Epidermal melanocyte (primary cell): ENCODE data around the gene STPG2.
"Not testable (repeated sequence)": the region's sequence is repeated elsewhere in the genome, so short reads cannot be mapped to it uniquely, and the experiment has no call there.

Experiments used
- DNase-seq: peaks from one replicate; pipeline ENCODE4 v3.0.0; 2011; ENCODE audit warnings: low spot score; ENCODE audit not compliant: insufficient read length

STPG2 gene

GRCh38 chr4:97950836-97951235 is 192.4 kb downstream of the STPG2 start:
- DNase-seq: no peak

GRCh38 chr4:97942951-97943350 is 200.3 kb downstream of the STPG2 start:
- DNase-seq: no peak

GRCh38 chr4:97942137-97942536 is 201.1 kb downstream of the STPG2 start:
- no peak for DNase-seq

- DNase-seq: no peak
These were observed 205.1 kb downstream of the STPG2 start for GRCh38 chr4:97938141-97938540.

GRCh38 chr4:97924341-97924958 is 218.8 kb downstream of the STPG2 start:
- no peak for DNase-seq

GRCh38 chr4:97923096-97923495 is 220.2 kb downstream of the STPG2 start:
- DNase-seq: no peak

GRCh38 chr4:97917115-97917514 is 226.2 kb downstream of the STPG2 start:
- DNase-seq: no peak

- no peak for DNase-seq
These were observed 231.1 kb downstream of the STPG2 start for GRCh38 chr4:97912156-97912555.

GRCh38 chr4:97911236-97911906 is 231.9 kb downstream of the STPG2 start:
- DNase-seq: no peak

GRCh38 chr4:97910005-97910404 is 233.3 kb downstream of the STPG2 start:
- DNase-seq: no peak

GRCh38 chr4:97903436-97904189 is 239.7 kb downstream of the STPG2 start:
- DNase-seq: not testable (repeated sequence)

GRCh38 chr4:97900229-97900628 is 243.0 kb downstream of the STPG2 start:
- no peak for DNase-seq

- DNase-seq: no peak
These were observed 250.5 kb downstream of the STPG2 start for GRCh38 chr4:97892592-97893266.

- DNase-seq: no peak
These were observed 263.3 kb downstream of the STPG2 start for GRCh38 chr4:97879942-97880341.

- DNase-seq: no peak
These were observed 275.2 kb downstream of the STPG2 start for GRCh38 chr4:97868097-97868496.

GRCh38 chr4:97867557-97868091 is 275.7 kb downstream of the STPG2 start:
- no peak for DNase-seq

GRCh38 chr4:97866821-97867556 is 276.3 kb downstream of the STPG2 start:
- no peak for DNase-seq

- DNase-seq: no peak
These were observed 292.2 kb downstream of the STPG2 start for GRCh38 chr4:97851115-97851514.

- DNase-seq: no peak
These were observed 297.5 kb downstream of the STPG2 start for GRCh38 chr4:97845758-97846157.

GRCh38 chr4:97841512-97841911 is 301.8 kb downstream of the STPG2 start:
- no peak for DNase-seq

GRCh38 chr4:97836662-97837061 is 306.6 kb downstream of the STPG2 start:
- DNase-seq: no peak
